ENCODE data around the gene CYSLTR2.

The CYSLTR2 gene

GRCh38 chr13:48625413-48626076 lies 28.2 kb upstream of the CYSLTR2 start:
- no peak for TF ChIP-seq TSHZ2 (CRISPR knock-in tag; IDR thresholded peaks at IDR 0.05)
- TF ChIP-seq CREB5 (CRISPR knock-in tag; IDR thresholded peaks at IDR 0.05; ENCODE audit: low read depth), result no peak
- TF ChIP-seq ISL1 (CRISPR knock-in tag; IDR thresholded peaks at IDR 0.05), result no peak
- TF ChIP-seq PPARA (CRISPR knock-in tag; IDR thresholded peaks at IDR 0.05; ENCODE audit: borderline replicate concordance), result no peak
- TF ChIP-seq SNAI2 (CRISPR knock-in tag; IDR thresholded peaks at IDR 0.05), result no peak
- no peak for TF ChIP-seq ZNF70 (CRISPR knock-in tag; IDR thresholded peaks at IDR 0.05)
- no peak for TF ChIP-seq ZFP3 (CRISPR knock-in tag; IDR thresholded peaks at IDR 0.05)
- TF ChIP-seq CSRNP3 (CRISPR knock-in tag; IDR thresholded peaks at IDR 0.05), result no peak
- no peak for TF ChIP-seq TOX (CRISPR knock-in tag; IDR thresholded peaks at IDR 0.05; ENCODE audit: borderline replicate concordance)
- TF ChIP-seq POU6F1 (CRISPR knock-in tag; IDR thresholded peaks at IDR 0.05; ENCODE audit: borderline replicate concordance, low read depth), result no peak
- no peak for TF ChIP-seq RARB (CRISPR knock-in tag; IDR thresholded peaks at IDR 0.05)
- no peak for TF ChIP-seq OSR1 (CRISPR knock-in tag; IDR thresholded peaks at IDR 0.05)
- TF ChIP-seq ARNTL (CRISPR knock-in tag; IDR thresholded peaks at IDR 0.05; ENCODE audit: borderline replicate concordance, low read depth), result no peak
- no peak for TF ChIP-seq ESRRG (CRISPR knock-in tag; IDR thresholded peaks at IDR 0.05)
- TF ChIP-seq BACH2 (CRISPR knock-in tag; IDR thresholded peaks at IDR 0.05; ENCODE audit: borderline replicate concordance), result no peak
- TF ChIP-seq PATZ1 (CRISPR knock-in tag; IDR thresholded peaks at IDR 0.05; ENCODE audit: borderline replicate concordance), result no peak

GRCh38 chr13:48626077-48626449 lies 27.7 kb upstream of the CYSLTR2 start:
- TF ChIP-seq ZC3H10 (CRISPR knock-in tag; IDR thresholded peaks at IDR 0.05) (no peak), TSHZ2 (CRISPR knock-in tag; IDR thresholded peaks at IDR 0.05) (no peak), ZNF70 (CRISPR knock-in tag; IDR thresholded peaks at IDR 0.05) (no peak), BACH2 (CRISPR knock-in tag; IDR thresholded peaks at IDR 0.05; ENCODE audit: borderline replicate concordance) (no peak), CSDC2 (CRISPR knock-in tag; IDR thresholded peaks at IDR 0.05) (no peak), OSR1 (CRISPR knock-in tag; IDR thresholded peaks at IDR 0.05) (no peak)
- ATAC-seq, result no peak

More at GRCh38 chr13:48625413-48626076, 28.2 kb upstream of the CYSLTR2 start:
- ATAC-seq, result no peak
